Neutrophil (primary cell): ENCODE results near the gene CCL18.
"Not testable (repeated sequence)": the region's sequence is repeated elsewhere in the genome, so short reads cannot be mapped to it uniquely, and the experiment has no call there.

Source experiments
- H3K27ac ChIP-seq: fragments of 200-600 bp; sonication (generic); 2 replicates; pipeline ENCODE4 v1.5.1; 2016; ENCODE audit warnings: mild to moderate bottlenecking, moderate library complexity
- H3K27me3 ChIP-seq: fragments of 200-600 bp; sonication (generic); 2 replicates; pipeline ENCODE4 v1.6.0; 2016; ENCODE audit warnings: mild to moderate bottlenecking
- H3K36me3 ChIP-seq: fragments of 200-600 bp; sonication (generic); 2 replicates; pipeline ENCODE4 v1.5.1; 2017
- H3K4me1 ChIP-seq, 2 experiments: fragments of 200-600 bp in 1 of 2; sonication (generic) in 1 of 2; 1 replicate in 1 of 2; 2 replicates in 1 of 2; pipeline versions ENCODE4 v1.5.1 to v1.6.1; 2013 to 2016; ENCODE audit warnings: low read depth in 1 of 2, low read length in 1 of 2, mild to moderate bottlenecking in 1 of 2, moderate library complexity in 1 of 2; ENCODE audit not compliant: control insufficient read depth in 1 of 2, insufficient read depth in 1 of 2
- H3K4me3 ChIP-seq, 2 experiments: fragments of 200-600 bp in 1 of 2; sonication (generic) in 1 of 2; 1 replicate in 1 of 2; 2 replicates in 1 of 2; pipeline ENCODE4 v1.5.1; 2013 to 2016; ENCODE audit warnings: low read depth in 1 of 2, low read length in 1 of 2, mild to moderate bottlenecking in 1 of 2, moderate library complexity in 1 of 2
- H3K9me3 ChIP-seq: fragments of 200-600 bp; sonication (generic); 2 replicates; pipeline ENCODE4 v1.5.1; 2016
- CTCF ChIP-seq: fragments of 200-600 bp; sonication (generic); IDR thresholded peaks from 2 replicates; pipeline ENCODE4 v1.5.1; 2016; ENCODE audit warnings: antibody characterized with exemption

Gene CCL18

GRCh38 chr17:36118477-36119353, 54.6 kb downstream of the CCL18 start:
- TF ChIP-seq CTCF = no peak

GRCh38 chr17:36120221-36120620, 56.1 kb downstream of the CCL18 start:
- no peaks in the 10 kb centered on the region for H3K27me3 ChIP-seq
- no peak overlapping the region for H3K4me3 ChIP-seq
- H3K9me3 ChIP-seq = peaks cover 5% of the 10 kb centered on the region
- H3K36me3 ChIP-seq = no peaks in the 10 kb centered on the region
- H3K27ac ChIP-seq = no peak overlapping the region
- H3K4me1 ChIP-seq = no peaks in the 10 kb centered on the region
- no peak for TF ChIP-seq CTCF

More at GRCh38 chr17:36118477-36119353, 54.6 kb downstream of the CCL18 start:
- no peaks in the 10 kb centered on the region for H3K9me3 ChIP-seq
- no peaks in the 10 kb centered on the region for H3K27me3 ChIP-seq
- H3K4me3 ChIP-seq = no peak overlapping the region
- no peaks in the 10 kb centered on the region for H3K36me3 ChIP-seq
- no peaks in the 10 kb centered on the region for H3K4me1 ChIP-seq
- no peak overlapping the region for H3K27ac ChIP-seq

- not testable (repeated sequence) for H3K36me3 ChIP-seq, H3K4me1 ChIP-seq
These were observed 57.0 kb downstream of the CCL18 start for GRCh38 chr17:36121099-36121498.

More at GRCh38 chr17:36121099-36121498, 57.0 kb downstream of the CCL18 start:
- not testable (repeated sequence) for H3K27me3 ChIP-seq, H3K4me3 ChIP-seq, H3K9me3 ChIP-seq, H3K27ac ChIP-seq
